HG03175 (cell line): ENCODE measurements around the gene LILRB5.
"Not testable (repeated sequence)": the region's sequence is repeated elsewhere in the genome, so short reads cannot be mapped to it uniquely, and the experiment has no call there.

Source experiments
- ATAC-seq: cut with Tn5 transposase; IDR thresholded peaks from one replicate; pipeline ENCODE4 v1.9.1; 2021; ENCODE audit warnings: mild to moderate bottlenecking, moderate library complexity; ENCODE audit not compliant: unreplicated experiment

LILRB5 gene

GRCh38 chr19:54257116-54257480, at the start of gene LILRB5:
LILRB5 (minus strand) TSS chr19:54257273; CDS start chr19:54257193, 80 bp downstream.
- no peak for ATAC-seq

GRCh38 chr19:54305141-54305540, 48.1 kb upstream of the LILRB5 start:
- ATAC-seq: no peak

GRCh38 chr19:54302257-54302656, 45.2 kb upstream of the LILRB5 start:
- no peak for ATAC-seq

- no peak for ATAC-seq
Measured at GRCh38 chr19:54299515-54299914, 42.4 kb upstream of the LILRB5 start.

- ATAC-seq: no peak
Measured at GRCh38 chr19:54299126-54299498, 42.0 kb upstream of the LILRB5 start.

GRCh38 chr19:54298357-54299125, 41.5 kb upstream of the LILRB5 start:
- ATAC-seq: no peak

GRCh38 chr19:54297759-54298305, 40.8 kb upstream of the LILRB5 start:
- no peak for ATAC-seq

- no peak for ATAC-seq
Measured at GRCh38 chr19:54294539-54294938, 37.5 kb upstream of the LILRB5 start.

GRCh38 chr19:54289160-54289559, 32.1 kb upstream of the LILRB5 start:
- ATAC-seq: not testable (repeated sequence)

GRCh38 chr19:54287456-54287855, 30.4 kb upstream of the LILRB5 start:
- ATAC-seq: no peak

GRCh38 chr19:54286283-54286682, 29.2 kb upstream of the LILRB5 start:
- not testable (repeated sequence) for ATAC-seq

GRCh38 chr19:54285427-54286056, 28.5 kb upstream of the LILRB5 start:
- ATAC-seq: not testable (repeated sequence)

GRCh38 chr19:54282686-54283470, 25.8 kb upstream of the LILRB5 start:
- ATAC-seq: no peak

GRCh38 chr19:54281729-54282075, 24.6 kb upstream of the LILRB5 start:
- ATAC-seq: not testable (repeated sequence)

GRCh38 chr19:54281007-54281728, 24.1 kb upstream of the LILRB5 start, which contains the start of gene LILRB2:
LILRB2 (minus strand) TSS chr19:54281110; CDS start chr19:54280496, 614 bp downstream.
- ATAC-seq: no peak

GRCh38 chr19:54280441-54280840, 23.4 kb upstream of the LILRB5 start:
- ATAC-seq: not testable (repeated sequence)

- not testable (repeated sequence) for ATAC-seq
Measured at GRCh38 chr19:54280025-54280424, 23.0 kb upstream of the LILRB5 start.

GRCh38 chr19:54279406-54279962, 22.4 kb upstream of the LILRB5 start:
- no peak for ATAC-seq

- ATAC-seq: not testable (repeated sequence)
Measured at GRCh38 chr19:54278571-54279195, 21.6 kb upstream of the LILRB5 start.

GRCh38 chr19:54278056-54278455, 21.0 kb upstream of the LILRB5 start:
- not testable (repeated sequence) for ATAC-seq
